SK-N-SH treated with all-trans-retinoic acid at 6 μM for 48 hours (cell line): ENCODE data around the gene TRABD2B.

Source experiments
- ARNTL ChIP-seq: fragments of 450-650 bp; formaldehyde crosslinking; IDR thresholded peaks from 2 replicates; pipeline ENCODE4 v1.5.0; 2020; ENCODE audit warnings: low read depth, mild to moderate bottlenecking, moderate library complexity, borderline replicate concordance
- BACH2 ChIP-seq: fragments of 250-450 bp; sonication (Bioruptor Pico); IDR thresholded peaks from 2 replicates; pipeline ENCODE4 v1.9.0; 2021; ENCODE audit warnings: mild to moderate bottlenecking, borderline replicate concordance
- CSRNP3 ChIP-seq: fragments of 250-450 bp; sonication (Bioruptor Pico); IDR thresholded peaks from 2 replicates; pipeline ENCODE4 v1.5.1; 2021; ENCODE audit warnings: mild to moderate bottlenecking, moderate library complexity
- GLIS3 ChIP-seq: fragments of 250-450 bp; sonication (Bioruptor Pico); IDR thresholded peaks from 2 replicates; pipeline ENCODE4 v1.5.0; 2020; ENCODE audit warnings: mild to moderate bottlenecking, moderate library complexity
- PATZ1 ChIP-seq: fragments of 250-450 bp; sonication (Bioruptor Pico); IDR thresholded peaks from 2 replicates; pipeline ENCODE4 v1.8.0; 2020; ENCODE audit warnings: mild to moderate bottlenecking, moderate library complexity, borderline replicate concordance
- POU6F1 ChIP-seq: fragments of 250-450 bp; sonication (Bioruptor Pico); IDR thresholded peaks from 2 replicates; pipeline ENCODE4 v1.8.0; 2021; ENCODE audit warnings: low read depth, mild to moderate bottlenecking, moderate library complexity, borderline replicate concordance
- RARB ChIP-seq: fragments of 250-450 bp; sonication (Bioruptor Pico); IDR thresholded peaks from 2 replicates; pipeline ENCODE4 v1.8.0; 2021; ENCODE audit warnings: mild to moderate bottlenecking, moderate library complexity
- ZNF8 ChIP-seq: fragments of 450-650 bp; formaldehyde crosslinking; IDR thresholded peaks from 2 replicates; pipeline ENCODE4 v1.5.0; 2020; ENCODE audit warnings: mild to moderate bottlenecking, moderate library complexity

GRCh38 chr1:47767741-47768100 is 229.5 kb downstream of the TRABD2B start:
- no peak for TF ChIP-seq PATZ1 (CRISPR knock-in tag)
- TF ChIP-seq ARNTL, result no peak
- no peak for TF ChIP-seq GLIS3 (CRISPR knock-in tag)
- no peak for TF ChIP-seq ZNF8 (CRISPR knock-in tag)
- TF ChIP-seq POU6F1 (CRISPR knock-in tag), result no peak
- TF ChIP-seq RARB (CRISPR knock-in tag), result no peak
- TF ChIP-seq CSRNP3, result no peak
- no peak for TF ChIP-seq BACH2 (CRISPR knock-in tag)
